Skin of body (tissue), 2 donors: ENCODE measurements around the gene GMDS. TPM values are rescaled to one million over a fixed set of nuclear protein-coding genes. Genes with fewer than 3 reads are reported as not detected.
A peak's percentile ranks its signal among the peaks of the same experiment; 100 is the strongest.

Source experiments
- DNase-seq: peaks from one replicate; lab custom pipeline; 2025; lab: John Stamatoyannopoulos, UW
- total RNA-seq: library from RNA; depleted of rRNA; stranded (reverse); fragments of >200 nt; gene quantifications from one replicate; pipeline ENCODE4 v1.2.3, GENCODE V29; 2014

The GMDS gene
- total RNA-seq, 1 donor from 2014 or later, result 12.5 TPM

DNA sequence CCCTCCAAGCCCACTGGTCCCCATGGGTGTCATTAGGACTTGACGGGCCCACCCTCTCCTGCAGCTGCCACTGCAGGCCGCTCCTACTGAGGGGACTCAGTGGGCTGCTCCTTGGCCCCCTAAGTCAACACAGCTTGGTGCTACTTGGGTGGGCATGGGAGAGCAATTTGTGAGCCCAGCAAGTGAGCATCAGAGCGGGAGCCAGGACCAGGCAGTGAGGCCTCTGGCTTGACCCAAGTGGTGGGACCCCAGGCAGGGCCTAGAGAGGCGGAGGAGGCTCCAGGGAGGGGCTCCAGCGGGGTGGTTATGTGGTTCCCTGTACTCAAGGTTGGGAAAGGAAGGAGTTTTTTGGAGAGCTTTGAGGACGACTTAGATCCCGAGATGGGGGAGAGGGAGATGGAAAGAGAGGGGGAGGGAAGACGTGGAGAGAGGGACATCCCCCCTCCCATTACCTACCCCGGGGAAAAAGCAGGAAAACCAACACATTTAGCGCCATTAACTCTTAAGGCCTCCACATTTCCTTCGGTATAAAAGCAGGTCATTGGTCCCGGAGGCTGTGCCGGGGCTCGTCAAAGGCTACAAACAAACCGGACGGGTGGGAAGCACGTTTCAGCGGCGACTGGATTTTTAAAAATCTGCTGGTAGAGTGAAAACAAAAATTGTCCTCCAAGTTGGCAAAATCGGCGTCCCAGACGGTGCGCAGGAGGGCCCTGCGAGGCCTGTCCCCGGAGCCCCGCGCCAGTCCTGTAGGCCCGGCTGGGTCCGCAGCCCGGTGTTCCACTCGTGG is 626.9 kb downstream of the GMDS start:
- no peak for DNase-seq

GRCh38 chr6:1617466-1618310 is 627.7 kb downstream of the GMDS start:
- no peak for DNase-seq

DNA sequence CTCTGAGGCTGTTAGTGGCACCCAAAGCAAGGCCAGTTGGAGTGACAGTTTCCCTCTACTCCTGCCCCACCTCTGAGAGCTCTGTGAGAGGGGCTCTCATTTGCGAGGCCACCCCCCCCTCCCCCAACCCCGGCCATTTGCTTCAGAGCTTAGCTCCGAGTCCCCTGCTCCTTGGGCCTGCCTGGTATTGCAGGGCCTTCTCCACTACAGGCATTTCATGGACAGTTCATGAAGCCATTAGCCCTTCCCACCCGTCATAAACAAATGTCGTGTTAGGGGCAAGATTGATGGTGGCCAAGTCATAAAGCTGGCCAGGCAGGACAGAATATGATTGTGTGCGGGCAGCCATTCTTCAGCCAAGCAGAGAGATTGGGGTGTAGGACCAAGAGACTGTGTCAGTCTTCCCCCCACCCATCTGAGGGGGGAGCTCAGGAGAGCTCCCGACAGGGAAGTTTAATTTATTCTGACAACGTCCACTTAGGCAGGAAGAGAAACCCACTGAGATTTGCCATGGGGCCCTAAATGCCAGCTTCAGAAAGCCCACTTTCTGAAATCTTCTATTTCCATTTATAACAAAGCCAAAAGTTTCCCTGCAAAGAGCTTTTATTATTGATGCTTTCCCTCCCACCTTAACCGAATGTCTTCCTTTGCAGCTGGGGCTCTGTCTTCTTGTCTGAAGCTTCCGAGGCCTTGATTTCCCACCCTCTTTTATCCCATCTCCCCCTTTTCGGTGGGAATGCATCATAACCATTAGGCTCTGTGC is 628.5 kb downstream of the GMDS start:
- DNase-seq, result no peak

DNA sequence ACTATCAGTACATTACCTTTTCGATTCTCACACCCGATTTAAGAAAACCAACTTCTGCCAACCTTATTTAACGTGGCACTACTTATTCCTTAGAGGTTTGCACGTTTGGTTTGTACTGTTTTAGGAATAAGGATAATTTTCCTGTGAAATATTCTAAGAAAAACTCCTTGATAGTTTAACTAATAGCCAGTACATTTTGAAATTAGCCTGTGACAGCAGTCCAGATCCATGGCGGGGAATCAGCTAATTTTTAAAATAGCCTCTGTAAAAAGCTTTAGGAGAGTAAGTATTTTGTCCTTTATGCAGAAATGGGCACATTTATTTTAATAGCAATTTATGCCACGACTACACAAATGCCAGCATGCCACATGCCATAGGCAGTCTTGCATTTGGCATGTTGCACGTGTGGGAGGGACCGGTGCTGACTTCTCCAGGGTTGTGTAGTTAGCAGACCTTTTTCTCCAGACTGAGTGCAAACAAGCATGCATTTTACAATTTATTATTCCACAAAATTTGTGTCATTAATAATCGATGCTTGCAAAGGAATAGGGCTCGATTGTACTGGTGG is 629.5 kb downstream of the GMDS start:
- DNase-seq, result no peak

DNA sequence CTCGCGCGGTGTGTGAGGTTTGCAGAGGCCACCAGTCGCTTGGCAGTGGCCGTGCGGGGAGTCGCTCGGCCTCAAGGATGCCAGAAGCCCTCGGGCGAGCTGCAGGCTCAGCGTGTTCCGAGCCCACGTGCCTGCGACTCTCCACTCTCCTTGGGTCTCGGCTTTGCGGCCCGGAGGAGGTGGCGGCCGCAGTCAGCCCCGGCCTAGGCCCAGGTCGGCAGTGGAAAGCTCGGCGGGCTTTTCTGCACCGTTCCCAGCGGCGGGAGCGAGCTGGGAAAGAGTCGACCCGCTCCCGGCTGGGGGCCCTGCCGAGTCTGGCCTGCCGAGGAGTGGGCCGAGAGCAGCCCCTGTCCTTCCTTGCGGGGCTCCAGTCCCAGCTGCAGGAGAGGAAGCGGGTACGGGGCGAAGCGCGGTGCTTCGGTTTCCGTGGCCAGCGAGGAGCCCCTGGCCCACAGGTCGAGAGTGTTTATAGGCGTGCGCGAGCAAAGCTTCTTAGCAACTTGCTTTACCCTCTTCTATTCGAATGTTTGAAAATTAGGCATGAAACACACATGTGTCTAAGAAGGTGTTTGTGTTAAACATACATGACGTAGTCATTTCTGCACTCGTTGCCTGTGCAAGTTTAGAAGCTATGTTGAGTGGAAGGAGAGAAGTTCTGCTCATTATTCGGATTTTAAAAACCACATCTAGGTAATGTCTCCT is 630.1 kb downstream of the GMDS start:
- no peak for DNase-seq

DNA sequence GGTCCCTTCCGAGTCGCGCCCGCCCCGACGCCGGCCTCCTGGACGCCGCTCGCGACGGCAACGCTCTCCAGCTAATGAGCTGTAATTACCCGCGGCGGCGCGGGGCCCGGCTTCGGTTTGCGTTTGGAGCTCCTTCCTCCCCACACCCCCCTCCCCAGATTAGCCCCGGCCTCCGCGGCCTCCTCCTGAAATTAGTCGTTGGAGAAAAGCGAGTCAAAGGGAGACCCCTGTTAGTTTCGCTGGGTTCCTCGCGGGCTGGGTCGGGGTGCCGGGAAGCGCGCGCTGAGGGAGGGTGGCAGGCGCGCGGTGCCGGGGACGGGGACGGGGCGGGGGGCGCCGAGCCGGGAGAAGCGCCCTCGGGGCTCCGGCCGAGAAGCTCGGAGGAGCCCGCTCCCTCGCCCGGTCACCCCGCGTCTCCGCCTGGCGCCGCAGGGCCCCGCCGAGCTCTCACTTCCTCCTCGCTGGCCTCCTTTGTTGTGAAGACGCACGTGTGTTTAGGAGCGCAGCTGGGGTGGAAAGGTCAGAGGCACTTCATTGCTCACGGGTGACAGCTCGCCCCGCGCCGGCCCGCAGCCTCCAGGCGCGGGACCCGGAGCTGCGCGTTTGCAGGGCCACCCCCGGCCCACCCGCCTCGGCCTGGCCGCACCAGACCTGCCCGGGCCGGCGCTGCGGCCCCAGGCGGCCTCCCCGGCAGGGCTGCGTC is 630.8 kb downstream of the GMDS start:
- DNase-seq, result no peak

GRCh38 chr6:1613688-1614447 is 631.5 kb downstream of the GMDS start:
- DNase-seq, result no peak

DNA sequence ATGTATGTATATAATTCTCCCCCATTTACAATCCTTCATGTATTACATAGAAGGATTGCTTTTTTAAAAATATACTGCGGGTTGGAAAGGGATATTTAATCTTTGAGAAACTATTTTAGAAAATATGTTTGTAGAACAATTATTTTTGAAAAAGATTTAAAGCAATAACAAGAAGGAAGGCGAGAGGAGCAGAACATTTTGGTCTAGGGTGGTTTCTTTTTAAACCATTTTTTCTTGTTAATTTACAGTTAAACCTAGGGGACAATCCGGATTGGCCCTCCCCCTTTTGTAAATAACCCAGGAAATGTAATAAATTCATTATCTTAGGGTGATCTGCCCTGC is 632.1 kb downstream of the GMDS start:
- no peak for DNase-seq

DNA sequence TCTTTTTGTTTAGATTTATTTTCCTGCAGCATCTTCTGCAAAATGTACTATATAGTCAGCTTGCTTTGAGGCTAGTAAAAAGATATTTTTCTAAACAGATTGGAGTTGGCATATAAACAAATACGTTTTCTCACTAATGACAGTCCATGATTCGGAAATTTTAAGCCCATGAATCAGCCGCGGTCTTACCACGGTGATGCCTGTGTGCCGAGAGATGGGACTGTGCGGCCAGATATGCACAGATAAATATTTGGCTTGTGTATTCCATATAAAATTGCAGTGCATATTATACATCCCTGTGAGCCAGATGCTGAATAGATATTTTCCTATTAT is 632.5 kb downstream of the GMDS start:
- DNase-seq, result no peak

GRCh38 chr6:1612299-1612973 is 633.0 kb downstream of the GMDS start:
- no peak for DNase-seq

DNA sequence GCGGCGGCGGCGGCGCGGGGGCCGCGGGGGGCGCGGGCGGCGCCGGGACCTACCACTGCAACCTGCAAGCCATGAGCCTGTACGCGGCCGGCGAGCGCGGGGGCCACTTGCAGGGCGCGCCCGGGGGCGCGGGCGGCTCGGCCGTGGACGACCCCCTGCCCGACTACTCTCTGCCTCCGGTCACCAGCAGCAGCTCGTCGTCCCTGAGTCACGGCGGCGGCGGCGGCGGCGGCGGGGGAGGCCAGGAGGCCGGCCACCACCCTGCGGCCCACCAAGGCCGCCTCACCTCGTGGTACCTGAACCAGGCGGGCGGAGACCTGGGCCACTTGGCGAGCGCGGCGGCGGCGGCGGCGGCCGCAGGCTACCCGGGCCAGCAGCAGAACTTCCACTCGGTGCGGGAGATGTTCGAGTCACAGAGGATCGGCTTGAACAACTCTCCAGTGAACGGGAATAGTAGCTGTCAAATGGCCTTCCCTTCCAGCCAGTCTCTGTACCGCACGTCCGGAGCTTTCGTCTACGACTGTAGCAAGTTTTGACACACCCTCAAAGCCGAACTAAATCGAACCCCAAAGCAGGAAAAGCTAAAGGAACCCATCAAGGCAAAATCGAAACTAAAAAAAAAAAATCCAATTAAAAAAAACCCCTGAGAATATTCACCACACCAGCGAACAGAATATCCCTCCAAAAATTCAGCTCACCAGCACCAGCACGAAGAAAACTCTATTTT is 633.7 kb downstream of the GMDS start:
- DNase-seq, result no peak

GRCh38 chr6:1611322-1611571 is 634.2 kb downstream of the GMDS start:
- no peak for DNase-seq

DNA sequence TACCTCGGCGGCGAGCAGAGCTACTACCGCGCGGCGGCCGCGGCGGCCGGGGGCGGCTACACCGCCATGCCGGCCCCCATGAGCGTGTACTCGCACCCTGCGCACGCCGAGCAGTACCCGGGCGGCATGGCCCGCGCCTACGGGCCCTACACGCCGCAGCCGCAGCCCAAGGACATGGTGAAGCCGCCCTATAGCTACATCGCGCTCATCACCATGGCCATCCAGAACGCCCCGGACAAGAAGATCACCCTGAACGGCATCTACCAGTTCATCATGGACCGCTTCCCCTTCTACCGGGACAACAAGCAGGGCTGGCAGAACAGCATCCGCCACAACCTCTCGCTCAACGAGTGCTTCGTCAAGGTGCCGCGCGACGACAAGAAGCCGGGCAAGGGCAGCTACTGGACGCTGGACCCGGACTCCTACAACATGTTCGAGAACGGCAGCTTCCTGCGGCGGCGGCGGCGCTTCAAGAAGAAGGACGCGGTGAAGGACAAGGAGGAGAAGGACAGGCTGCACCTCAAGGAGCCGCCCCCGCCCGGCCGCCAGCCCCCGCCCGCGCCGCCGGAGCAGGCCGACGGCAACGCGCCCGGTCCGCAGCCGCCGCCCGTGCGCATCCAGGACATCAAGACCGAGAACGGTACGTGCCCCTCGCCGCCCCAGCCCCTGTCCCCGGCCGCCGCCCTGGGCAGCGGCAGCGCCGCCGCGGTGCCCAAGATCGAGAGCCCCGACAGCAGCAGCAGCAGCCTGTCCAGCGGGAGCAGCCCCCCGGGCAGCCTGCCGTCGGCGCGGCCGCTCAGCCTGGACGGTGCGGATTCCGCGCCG is 634.7 kb downstream of the GMDS start:
- DNase-seq, result no peak

GRCh38 chr6:1609648-1610496 is 635.5 kb downstream of the GMDS start, which contains the start of gene FOXC1:
TSS of gene FOXC1 (plus strand) at chr6:1609915. CDS start at chr6:1610446, 531 bp downstream.
- DNase-seq, result peak; percentile 44

- no peak for DNase-seq
Measured at GRCh38 chr6:1609041-1609647, 636.3 kb downstream of the GMDS start.

DNA sequence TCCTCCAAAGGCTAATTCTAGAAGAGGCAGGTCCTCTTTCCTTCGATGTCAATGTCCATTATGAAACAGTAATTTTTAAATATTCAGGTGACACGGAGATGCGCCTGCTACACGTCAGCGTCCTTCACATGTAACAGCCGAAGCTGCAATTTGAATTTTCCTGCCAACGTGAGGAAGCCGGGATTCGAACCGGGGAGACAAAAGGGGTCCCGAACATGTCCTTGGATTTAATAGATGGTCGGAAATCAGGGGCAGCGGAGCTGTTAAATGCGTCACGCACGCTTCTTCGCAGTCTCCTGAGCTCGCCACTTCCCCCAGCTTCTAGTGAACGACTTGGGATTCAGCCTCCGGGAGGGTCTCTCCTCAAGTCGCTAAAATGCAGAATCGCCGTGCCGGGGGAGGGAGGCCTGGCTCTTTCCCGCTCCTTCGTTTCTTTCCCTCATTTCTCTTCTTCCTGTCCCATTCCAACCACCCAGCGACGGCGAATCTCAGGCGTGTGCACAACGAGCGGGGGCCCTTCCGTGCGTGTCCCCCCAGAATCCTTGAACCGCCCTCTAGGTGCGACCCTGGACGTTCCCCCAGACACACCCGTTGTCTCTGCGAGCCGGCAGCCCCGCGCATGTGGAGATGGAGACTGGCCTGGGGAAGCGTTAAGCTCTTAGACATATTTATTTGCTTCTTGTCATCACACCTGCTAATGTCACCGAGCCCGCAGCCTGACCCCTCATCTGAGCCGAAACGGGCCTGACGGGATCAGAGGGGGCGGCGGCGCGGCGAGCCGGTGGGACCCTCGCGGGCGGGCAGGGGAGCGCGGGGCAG is 637.0 kb downstream of the GMDS start:
- DNase-seq, result no peak
